UCSD-AML1 (cell line): ENCODE measurements around the gene ZNF808.
"Not testable (repeated sequence)": the region's sequence is repeated elsewhere in the genome, so short reads cannot be mapped to it uniquely, and the experiment has no call there.

ENCODE experiments used
- DNase-seq: peaks from one replicate; lab custom pipeline; 2025; ENCODE audit not compliant: unreplicated experiment; lab: John Stamatoyannopoulos, UW

Gene ZNF808

DNA sequence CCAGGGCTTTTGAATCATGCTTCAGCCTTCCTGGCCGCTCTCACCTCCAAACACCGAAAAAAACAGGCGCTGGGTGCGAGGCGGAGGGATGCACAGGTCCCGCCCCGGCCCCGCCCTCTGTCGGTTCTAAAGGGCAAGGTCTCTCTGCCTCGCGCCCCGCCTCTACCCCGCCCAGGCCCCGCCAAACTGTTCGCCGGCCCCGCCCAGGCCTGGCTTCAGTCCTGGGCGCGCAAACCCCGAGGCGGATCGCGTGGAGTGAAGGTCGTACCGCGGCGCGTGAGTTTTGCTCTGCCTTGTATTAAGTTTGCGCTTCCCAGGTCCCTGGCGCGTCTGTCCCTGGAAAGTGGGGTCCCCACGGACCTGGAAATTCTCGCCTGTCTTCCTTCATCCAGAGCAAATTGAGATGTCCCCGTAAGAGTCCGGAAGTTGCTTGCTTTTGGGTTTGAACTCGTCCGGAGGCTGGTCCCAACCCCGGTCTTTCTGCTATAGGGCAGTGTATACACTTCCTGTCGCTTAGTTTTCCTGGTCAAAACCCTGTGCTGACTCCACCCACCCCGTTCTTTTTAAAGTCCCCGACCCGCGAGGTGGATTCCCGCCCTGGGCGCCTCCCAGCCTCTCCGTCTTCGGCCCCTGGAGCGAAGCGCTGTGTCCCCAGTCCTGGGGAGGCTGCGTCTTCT is 8.4 kb downstream of the ZNF808 start:
- no peak for DNase-seq

DNA sequence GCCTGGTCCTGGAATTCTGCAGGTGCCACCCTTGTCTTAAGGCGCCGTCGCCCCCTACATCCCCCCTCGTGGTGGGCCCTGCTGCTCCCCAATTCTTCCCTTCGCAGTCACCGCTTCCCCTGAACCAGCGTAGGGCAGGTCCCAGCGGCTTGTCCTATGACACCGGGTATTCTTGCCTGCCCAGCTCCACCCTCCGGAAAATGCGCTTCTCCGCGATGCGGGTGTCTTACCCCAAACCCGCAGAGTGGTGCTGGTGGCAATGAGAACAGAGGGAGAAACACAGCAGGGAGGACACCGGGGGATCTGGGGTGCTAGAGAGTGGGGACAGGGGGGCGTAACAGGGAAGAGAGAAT is 9.0 kb downstream of the ZNF808 start:
- DNase-seq = no peak

DNA sequence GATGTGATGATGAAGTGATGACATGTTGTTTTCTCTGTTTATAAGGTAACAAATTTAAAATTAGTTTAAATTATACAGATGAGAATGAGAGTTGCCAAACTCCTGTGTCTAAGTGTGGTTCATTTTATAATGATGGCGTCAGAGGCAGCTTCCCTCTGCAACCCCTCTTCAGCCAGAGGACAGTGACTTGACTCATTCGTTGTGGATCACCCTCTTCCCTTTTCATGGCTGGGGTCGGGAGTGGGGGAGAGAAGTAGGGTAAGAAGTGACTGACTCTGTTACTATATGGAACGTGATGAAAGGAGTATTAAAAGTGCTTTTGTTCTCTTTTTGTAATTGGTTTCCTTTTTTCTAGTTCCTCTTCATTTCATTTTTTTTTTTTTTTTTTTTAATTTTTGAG is 11.3 kb downstream of the ZNF808 start:
- not testable (repeated sequence) for DNase-seq

DNA sequence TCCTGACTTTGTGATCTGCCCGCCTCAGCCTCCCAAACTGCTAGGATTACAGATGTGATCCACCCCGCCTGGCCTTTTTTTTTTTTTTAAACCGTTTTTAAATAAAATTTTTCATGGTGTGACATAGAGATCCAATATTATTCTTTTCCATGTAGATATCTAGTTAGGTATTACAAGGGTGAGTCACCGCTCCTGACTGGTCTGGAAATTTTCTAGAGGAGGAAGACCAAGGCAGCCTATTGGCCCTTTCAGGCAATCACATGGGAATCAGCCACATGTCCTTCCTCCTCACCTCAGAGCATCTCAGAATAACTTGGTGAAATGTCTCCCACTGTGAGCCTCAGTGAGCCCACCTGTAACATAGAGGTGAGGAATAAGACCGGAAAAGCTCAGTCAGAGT is 13.7 kb downstream of the ZNF808 start:
- not testable (repeated sequence) for DNase-seq

DNA sequence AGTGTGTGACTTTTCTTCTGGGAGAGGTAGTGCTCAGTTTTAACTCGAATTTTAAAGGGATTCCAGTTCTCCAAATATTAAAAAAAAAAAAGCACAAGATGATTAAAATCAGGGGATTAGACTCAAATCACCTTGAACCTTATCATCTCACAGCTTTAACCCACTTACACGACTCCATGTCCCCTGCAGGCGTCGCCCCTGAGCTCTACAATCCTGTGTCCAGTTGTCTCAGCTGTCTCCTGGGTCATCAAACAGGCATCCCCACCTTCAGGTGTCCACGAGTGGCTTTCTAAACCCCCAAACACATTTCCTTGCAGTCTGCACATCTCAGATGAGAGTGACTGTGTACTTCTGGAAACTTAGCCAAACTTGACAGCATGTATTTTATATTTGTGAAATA is 14.1 kb downstream of the ZNF808 start:
- no peak for DNase-seq

DNA sequence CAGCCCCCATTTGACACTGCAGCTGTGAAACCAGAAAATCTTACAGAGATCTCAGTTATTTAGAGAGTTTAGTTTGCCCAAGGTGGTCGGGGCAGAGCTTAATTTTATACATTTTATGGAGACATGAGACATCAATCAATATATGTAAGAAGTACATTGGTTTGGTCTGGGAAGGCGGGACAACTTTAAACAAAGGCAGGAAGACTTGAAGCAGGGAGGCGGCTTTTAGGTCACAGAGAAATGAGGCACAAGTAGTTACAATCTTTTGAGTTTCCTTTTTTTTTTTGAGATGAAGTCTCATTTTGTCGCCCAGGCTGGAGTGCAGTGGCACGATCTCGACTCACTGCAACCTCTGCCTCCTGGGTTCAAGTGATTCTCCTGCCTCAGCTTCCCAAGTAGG is 15.1 kb downstream of the ZNF808 start:
- DNase-seq = not testable (repeated sequence)

DNA sequence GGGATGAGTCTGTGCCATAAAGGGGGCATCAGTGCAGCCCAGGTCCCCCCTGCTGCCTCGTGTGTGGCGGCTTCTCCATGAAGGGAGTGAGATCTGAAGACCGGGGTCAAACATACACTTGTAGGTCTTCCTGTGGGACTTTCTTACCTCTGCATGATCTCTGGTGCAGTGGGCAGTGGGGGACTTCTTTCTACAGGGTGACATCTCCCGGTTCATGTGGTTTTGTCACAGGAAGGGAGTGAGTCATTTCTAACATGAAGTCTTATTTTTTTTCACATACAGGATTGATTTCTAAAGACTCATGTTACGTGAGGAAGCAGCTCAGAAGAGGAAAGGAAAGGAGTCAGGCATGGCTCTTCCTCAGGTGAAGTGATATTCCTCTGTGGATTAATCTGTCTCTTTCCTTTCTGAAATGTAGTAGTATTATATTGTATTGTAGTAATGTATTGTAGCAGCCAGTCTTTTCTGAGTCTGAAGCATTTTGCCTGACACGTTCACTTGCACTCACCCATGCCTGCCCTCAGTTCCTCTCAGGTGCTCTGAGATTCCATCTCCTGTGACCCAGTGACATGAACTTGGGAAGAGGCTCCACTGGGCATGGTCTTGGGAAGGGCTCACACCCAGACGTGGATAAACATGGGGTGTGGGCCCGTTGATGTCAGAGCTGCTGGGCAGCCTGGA is 15.7 kb downstream of the ZNF808 start:
- no peak for DNase-seq

DNA sequence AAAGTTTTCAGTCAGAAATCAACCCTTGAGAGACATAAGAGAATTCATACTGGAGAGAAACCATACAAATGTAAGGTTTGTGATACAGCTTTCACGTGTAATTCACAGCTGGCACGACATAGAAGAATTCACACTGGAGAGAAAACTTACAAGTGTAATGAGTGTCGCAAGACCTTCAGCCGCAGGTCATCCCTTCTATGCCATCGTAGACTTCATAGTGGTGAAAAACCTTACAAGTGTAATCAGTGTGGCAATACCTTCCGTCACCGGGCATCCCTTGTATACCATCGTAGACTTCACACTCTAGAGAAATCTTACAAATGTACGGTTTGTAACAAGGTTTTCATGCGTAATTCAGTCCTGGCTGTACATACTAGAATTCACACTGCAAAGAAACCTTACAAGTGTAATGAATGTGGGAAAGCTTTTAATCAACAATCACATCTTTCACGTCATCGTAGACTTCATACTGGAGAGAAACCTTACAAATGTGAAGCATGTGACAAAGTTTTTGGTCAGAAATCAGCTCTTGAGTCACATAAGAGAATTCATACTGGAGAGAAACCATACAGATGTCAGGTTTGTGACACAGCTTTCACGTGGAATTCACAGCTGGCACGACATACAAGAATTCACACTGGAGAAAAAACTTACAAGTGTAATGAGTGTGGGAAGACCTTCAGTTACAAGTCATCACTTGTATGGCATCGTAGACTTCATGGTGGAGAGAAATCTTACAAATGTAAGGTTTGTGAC is 26.9 kb downstream of the ZNF808 start:
- DNase-seq = no peak

DNA sequence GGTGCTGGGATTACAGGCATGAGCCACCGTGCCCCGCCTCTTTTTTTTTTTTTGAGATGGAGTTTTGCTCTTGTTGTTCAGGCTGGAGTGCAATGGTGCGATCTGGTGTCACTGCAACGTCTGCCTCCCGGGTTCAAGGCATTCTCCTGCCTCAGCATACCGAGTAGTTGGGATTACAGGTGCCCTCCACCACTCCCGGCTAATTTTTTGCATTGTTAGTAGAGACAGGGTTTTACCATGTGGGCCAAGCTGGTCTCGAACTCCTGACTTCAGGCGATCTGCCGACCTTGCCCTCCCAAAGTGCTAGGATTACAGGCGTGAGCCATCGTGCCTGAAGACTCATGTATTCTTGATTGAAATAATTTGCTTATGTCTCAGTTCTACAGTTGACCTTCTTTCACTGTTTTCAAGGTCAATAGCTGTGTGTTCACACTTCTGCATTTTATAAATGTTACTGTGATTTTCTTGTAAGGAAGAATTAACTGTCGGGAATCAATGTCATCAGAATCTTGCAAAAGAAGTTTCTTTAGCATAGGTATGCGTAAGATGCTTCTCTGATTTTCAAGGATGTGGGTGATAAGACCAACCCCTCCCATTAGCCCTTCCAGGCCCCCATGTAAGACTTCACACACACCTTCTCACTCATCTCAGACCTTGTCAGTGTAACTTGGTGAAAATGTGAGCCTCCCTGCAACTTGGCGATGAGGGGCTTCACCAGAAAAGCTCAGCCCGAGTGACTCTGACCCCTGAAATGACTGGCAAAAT is 29.9 kb downstream of the ZNF808 start:
- no peak for DNase-seq

DNA sequence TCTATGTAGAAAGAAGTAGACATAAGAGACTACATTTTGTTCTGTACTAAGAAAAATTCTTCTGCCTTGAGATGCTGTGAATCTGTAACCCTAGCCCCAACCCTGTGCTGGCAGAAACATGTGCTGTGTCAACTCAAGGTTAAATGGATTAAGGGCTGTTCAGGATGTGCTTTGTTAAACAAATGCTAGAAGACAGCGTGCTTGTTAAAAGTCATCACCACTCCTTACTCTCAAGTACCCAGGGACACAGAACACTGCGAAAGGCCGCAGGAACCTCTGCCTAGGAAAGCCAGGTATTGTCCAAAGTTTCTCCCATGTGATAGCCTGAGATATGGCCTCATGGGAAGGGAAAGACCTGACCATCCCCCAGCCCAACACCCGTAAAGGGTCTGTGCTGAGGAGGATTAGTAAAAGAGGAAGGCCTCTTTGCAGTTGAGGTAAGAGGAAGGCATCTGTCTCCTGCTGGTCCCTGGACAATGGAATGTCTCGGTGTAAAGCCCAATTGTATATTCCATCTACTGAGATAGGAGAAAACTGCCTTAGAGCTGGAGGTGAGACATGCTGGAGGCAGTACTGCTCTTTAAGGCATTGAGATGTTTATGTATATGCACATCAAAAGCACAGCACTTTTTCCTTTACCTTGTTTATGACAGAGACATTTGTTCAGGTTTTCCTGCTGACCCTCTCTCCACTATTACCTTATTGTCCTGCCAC is 31.4 kb downstream of the ZNF808 start:
- not testable (repeated sequence) for DNase-seq

DNA sequence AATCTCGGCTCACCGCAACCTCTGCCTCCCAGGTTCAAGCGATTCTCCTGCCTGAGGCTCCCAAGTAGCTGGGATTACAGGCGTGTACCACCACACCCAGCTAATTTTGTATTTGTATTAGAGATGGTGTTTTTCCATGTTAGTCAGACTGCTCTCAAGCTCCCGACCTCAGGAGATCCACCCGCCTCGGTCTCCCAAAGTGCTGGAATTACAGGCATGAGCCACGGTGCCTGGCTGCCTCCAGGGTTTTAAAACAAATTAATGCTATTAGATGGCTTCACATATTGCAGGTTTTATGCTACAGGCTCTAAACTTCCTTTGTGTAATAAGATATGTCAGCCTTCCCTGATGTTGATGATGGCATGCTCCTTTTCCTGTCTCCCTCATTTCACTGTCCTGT is 34.1 kb downstream of the ZNF808 start:
- not testable (repeated sequence) for DNase-seq

DNA sequence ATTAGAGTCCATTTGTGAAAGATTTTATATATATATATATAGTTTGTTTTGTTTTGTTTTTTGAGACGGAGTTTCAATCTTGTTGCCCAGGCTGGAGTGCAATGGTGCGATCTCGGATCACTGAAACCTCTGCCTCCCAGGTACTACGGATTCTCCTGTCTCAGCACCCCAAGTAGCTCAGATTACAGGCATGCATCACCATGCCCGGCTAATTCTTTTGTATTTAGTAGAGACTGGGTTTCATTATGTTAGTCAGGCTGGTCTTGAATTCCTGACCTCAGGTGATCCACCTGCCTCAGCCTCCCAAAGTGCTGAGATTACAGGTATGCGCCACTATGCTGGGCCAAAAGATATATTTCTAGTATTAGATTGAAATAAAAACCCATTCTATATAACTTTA is 38.7 kb downstream of the ZNF808 start:
- no peak for DNase-seq

DNA sequence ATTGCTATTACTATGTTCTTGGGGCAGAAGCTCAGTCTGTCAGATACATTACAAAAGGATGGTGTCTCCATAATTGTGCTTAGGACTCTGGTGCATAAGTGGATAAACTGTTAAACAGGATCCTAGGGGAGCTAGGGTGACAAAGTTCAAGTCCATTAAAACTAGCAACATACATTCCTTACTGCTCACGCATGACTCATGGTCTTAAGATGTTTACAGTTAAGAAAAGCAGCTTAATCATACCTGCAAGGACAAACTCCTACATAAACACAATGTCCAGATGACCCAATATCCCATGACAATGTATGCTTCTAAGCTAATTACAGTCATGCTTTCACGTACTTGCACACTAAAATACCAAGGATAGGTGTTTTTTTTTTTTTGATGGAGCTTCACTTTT is 39.1 kb downstream of the ZNF808 start:
- DNase-seq = no peak

DNA sequence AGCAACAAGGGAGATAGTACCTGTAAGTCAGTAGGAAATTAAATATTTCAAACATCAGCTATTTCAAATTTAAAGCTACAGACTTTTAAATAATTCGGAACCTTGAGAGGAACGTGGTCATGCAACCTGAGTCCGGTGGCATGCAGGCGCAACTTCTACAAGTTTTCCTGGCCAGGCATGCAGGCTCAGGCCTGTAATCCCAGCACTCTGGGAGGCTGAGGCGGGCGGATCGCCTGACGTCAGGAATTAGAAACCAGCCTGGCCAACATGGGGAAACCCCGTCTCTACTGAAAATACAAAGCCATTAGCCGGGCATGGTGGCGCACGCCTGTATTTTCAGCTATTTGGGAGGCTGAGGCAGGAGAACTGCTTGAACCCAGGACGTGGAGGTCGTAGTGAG is 40.5 kb downstream of the ZNF808 start:
- DNase-seq = no peak

DNA sequence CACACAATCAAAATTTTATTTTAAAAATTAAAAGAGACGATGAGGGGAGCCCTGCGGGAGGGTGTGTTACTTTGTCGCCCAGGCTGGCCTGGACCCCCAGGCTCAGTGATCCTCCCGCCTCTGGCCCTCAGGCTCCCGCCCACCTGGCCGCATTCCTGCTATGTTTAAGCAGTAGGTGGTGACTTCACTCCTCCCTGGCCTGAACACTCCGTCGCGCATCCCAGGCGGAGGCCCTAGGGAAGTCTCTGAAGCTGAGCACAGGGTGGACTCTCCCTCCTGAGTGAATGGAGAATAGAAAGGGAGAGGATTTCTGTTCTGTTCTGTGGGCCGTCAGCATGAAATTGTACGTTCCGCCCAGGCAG is 42.2 kb downstream of the ZNF808 start:
- DNase-seq = not testable (repeated sequence)

DNA sequence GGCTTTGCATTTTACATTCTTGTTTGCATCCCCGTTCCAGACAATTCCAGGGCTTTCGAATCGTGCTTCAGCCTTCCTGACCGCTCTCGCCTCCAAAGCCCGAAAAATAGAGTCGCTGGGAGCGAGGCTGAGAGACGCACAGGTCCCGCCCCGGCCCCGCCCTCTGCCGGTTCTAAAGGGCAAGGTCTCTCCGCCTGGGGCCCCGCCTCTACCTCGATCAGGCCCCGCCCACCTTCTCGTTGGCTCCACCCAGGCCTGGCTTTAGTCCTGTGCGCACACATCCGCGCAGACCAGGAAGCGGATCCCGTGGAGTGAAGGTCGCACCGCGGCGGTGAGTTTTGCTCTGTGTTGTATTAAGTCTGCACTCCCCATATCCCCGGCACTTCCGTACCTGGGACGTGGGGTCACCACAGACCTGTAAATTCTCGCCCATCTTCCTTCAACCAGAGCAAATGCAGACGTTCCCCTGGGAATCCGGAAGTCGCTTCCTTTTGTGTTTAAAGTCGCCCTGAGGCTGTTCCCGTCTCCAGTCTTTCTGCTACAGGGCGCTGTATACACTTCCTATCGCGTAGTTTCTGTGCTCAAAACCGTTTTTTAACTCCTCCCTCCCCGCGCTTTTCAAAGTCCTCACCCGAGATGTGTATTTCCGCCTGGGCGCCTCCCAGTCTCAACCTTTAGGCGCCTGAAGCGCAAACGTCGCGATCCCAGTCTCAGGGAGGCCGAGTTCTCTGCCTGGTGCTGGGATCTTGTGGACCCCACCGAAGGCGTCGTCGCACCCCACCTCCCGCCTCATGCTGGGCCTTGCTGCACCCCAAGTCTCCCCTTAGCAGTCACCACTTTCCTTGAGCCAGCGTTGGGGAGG is 42.8 kb downstream of the ZNF808 start, which contains the start of gene ZNF701:
Gene ZNF701, plus strand, starts transcription at position 288 of the 862 bp plus-strand sequence. CDS start 3,861 bp downstream, outside the sequence.
- no peak for DNase-seq

DNA sequence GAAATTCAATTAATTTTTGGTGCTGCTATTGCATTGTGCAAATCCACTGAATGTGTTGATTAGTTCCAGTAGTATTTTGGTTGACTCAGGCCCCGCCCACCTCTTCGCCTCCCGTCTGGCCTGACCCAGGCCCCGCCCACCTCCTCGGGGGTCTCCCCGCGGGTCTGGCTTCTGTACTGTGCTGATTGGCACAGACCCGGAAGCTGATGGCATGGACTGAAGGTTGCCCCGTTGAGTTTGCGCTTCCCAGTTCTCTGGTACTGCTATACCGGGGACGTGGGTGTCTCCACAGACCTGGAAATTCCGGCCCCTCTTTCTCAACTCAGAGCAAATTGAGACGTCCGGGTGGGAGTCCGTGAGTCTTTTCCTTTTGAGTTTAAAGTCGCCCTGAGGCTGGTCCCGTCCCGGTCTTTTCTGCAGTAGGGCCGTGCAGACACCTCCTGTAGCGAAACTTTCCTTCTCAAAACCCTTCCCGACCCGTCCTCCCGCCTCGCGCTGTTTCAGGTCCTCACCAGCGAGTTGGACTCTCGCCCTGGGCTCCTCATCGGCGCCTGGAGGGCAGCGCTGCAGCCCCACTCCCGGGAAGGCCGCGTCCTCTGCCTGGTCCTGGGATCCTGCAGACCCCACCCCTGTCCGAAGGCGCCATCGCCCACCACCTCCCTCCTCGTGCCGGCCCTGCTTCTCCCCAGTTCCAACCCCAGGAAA is 57.4 kb downstream of the ZNF808 start:
- DNase-seq = no peak

DNA sequence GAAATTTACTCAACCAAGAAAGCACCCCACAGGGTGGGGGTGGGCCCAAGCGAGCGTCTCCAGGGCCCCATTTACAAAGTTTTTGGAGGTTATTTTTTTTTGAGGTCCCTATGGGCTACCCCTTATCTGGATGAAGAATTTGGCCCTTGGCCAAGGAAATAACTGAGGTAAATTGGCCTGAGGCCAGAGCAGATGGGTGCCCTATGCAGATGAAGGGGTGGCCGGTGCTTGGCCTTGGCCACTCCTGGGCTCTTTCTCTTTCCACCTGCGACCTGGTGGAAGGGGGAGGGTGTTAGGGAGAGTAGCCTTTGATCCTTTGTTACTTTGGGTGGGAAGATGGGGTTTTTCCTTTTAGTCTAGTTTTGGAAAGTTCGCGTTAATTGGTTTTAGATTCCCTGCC is 58.1 kb downstream of the ZNF808 start:
- DNase-seq = no peak

DNA sequence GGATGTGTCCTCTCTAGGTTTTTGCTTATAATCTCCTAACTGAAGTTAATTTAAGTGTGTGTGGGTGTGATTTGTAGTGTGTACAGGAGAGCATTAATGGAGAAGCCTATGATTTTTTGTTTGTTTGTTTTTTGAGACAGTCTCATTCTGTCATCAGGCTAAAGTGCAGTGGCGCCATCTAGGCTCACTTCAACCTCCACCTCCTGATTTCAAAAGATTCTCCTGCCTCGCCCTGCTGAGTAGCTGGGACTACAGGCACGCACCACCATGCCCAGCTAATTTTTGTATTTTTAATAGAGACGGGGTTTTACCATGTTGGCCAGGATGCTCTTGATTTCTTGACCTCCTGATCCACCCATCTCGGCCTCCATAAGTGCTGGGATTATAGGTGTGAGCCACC is 63.3 kb downstream of the ZNF808 start:
- no peak for DNase-seq
